ENCODE data around the gene BBS2. TPM values are rescaled to one million over a fixed set of nuclear protein-coding genes. Genes with fewer than 3 reads are reported as not detected.

The BBS2 gene
- total and polyA plus RNA-seq, 4 donors: 14.0 to 70.0 (median 33.0) TPM

- DNase-seq (no peak), ATAC-seq (ENCODE audit: insufficient read depth, low FRiP score) (no peak)
- peaks cover 0 to 3% (median 0%) of the 10 kb centered on the region in 4 donors for H3K36me3 ChIP-seq (ENCODE audit: control insufficient read depth in 4 of 4, insufficient read depth in 4 of 4, low read length in 4 of 4)
- H3K27ac ChIP-seq (ENCODE audit: low read depth in 1 of 2, low read length in 1 of 2): no peak overlapping the region
- no peaks in the 10 kb centered on the region for H3K27me3 ChIP-seq (ENCODE audit: control insufficient read depth in 3 of 3, insufficient read depth in 3 of 3, low read length in 2 of 3)
- peaks cover 0 to 2% (median 0%) of the 10 kb centered on the region in 4 donors for H3K9me3 ChIP-seq (ENCODE audit: control insufficient read depth in 4 of 4, insufficient read depth in 3 of 4, low read length in 3 of 4)
- peaks cover 0 to 9% (median 6%) of the 10 kb centered on the region in 5 donors for H3K4me1 ChIP-seq (ENCODE audit: control insufficient read depth in 5 of 5, insufficient read depth in 5 of 5, low read length in 5 of 5)
- no peak overlapping the region for H3K9ac ChIP-seq (ENCODE audit: insufficient read depth in 1 of 2, low read length in 2 of 2)
- no peak overlapping the region for H3K4me3 ChIP-seq
- TF ChIP-seq CTCF (IDR thresholded peaks at IDR 0.05; ENCODE audit: control extremely low read depth, extremely low read depth): no peak
- WGBS, 2 donors: 92% methylated on average over 7 of the region's 7 CpGs
Measured at GRCh38 chr16:56518425-56518824, 1.4 kb downstream of the BBS2 start.

- Histone ChIP-seq H3K4me3 (no peak overlapping the region), H3K4me1 (ENCODE audit: control insufficient read depth in 5 of 5, insufficient read depth in 5 of 5, low read length in 5 of 5) (peaks cover 0 to 9% (median 6%) of the 10 kb centered on the region in 5 donors), H3K9ac (ENCODE audit: insufficient read depth in 1 of 2, low read length in 2 of 2) (no peak overlapping the region), H3K9me3 (ENCODE audit: control insufficient read depth in 4 of 4, insufficient read depth in 3 of 4, low read length in 3 of 4) (peaks cover 0 to under 1% (median 0%) of the 10 kb centered on the region in 4 donors), H3K36me3 (ENCODE audit: control insufficient read depth in 4 of 4, insufficient read depth in 4 of 4, low read length in 4 of 4) (peaks cover 0 to 3% (median 0%) of the 10 kb centered on the region in 4 donors), H3K27me3 (ENCODE audit: control insufficient read depth in 3 of 3, insufficient read depth in 3 of 3, low read length in 2 of 3) (no peaks in the 10 kb centered on the region), H3K27ac (ENCODE audit: low read depth in 1 of 2, low read length in 1 of 2) (no peak overlapping the region)
- no peak for DNase-seq
- TF ChIP-seq CTCF (IDR thresholded peaks at IDR 0.05; ENCODE audit: control extremely low read depth, extremely low read depth): no peak
- ATAC-seq (ENCODE audit: insufficient read depth, low FRiP score): no peak
- WGBS, 2 donors: 96 to 97% methylated on average over 2 of the region's 2 CpGs
Measured at GRCh38 chr16:56517206-56517605, 2.6 kb downstream of the BBS2 start.

- DNase-seq (peak in 1 of 3 donors; percentile 6), ATAC-seq (ENCODE audit: insufficient read depth, low FRiP score) (no peak)
- H3K27me3 ChIP-seq (ENCODE audit: control insufficient read depth in 3 of 3, insufficient read depth in 3 of 3, low read length in 2 of 3): no peaks in the 10 kb centered on the region
- peaks cover 1 to 9% (median 3%) of the 10 kb centered on the region in 4 donors for H3K36me3 ChIP-seq (ENCODE audit: control insufficient read depth in 4 of 4, insufficient read depth in 4 of 4, low read length in 4 of 4)
- H3K4me1 ChIP-seq (ENCODE audit: control insufficient read depth in 5 of 5, insufficient read depth in 5 of 5, low read length in 5 of 5): peaks cover 0 to 9% (median 6%) of the 10 kb centered on the region in 5 donors
- 77 to 79% methylated on average over 6 of the region's 6 CpGs for WGBS, 2 donors
- no peak for TF ChIP-seq CTCF (IDR thresholded peaks at IDR 0.05; ENCODE audit: control extremely low read depth, extremely low read depth)
- H3K9me3 ChIP-seq (ENCODE audit: control insufficient read depth in 4 of 4, insufficient read depth in 3 of 4, low read length in 3 of 4): no peaks in the 10 kb centered on the region
- no peak overlapping the region for H3K9ac ChIP-seq (ENCODE audit: insufficient read depth in 1 of 2, low read length in 2 of 2)
- H3K4me3 ChIP-seq: no peak overlapping the region
- H3K27ac ChIP-seq (ENCODE audit: low read depth in 1 of 2, low read length in 1 of 2): peak overlapping the region in 1 of 2 donors; percentile 47
Measured at GRCh38 chr16:56515665-56516064, 4.2 kb downstream of the BBS2 start.

- Histone ChIP-seq H3K4me3 (no peak overlapping the region), H3K9ac (ENCODE audit: insufficient read depth in 1 of 2, low read length in 2 of 2) (no peak overlapping the region), H3K27ac (ENCODE audit: low read depth in 1 of 2, low read length in 1 of 2) (no peak overlapping the region), H3K27me3 (ENCODE audit: control insufficient read depth in 3 of 3, insufficient read depth in 3 of 3, low read length in 2 of 3) (no peaks in the 10 kb centered on the region), H3K36me3 (ENCODE audit: control insufficient read depth in 4 of 4, insufficient read depth in 4 of 4, low read length in 4 of 4) (peaks cover 3 to 14% (median 7%) of the 10 kb centered on the region in 4 donors), H3K4me1 (ENCODE audit: control insufficient read depth in 5 of 5, insufficient read depth in 5 of 5, low read length in 5 of 5) (peaks cover 0 to 9% (median 4%) of the 10 kb centered on the region in 5 donors), H3K9me3 (ENCODE audit: control insufficient read depth in 4 of 4, insufficient read depth in 3 of 4, low read length in 3 of 4) (no peaks in the 10 kb centered on the region)
- 79 to 88% methylated on average over 3 of the region's 3 CpGs for WGBS, 2 donors
- TF ChIP-seq CTCF (IDR thresholded peaks at IDR 0.05; ENCODE audit: control extremely low read depth, extremely low read depth): no peak
- DNase-seq (no peak), ATAC-seq (ENCODE audit: insufficient read depth, low FRiP score) (no peak)
Measured at GRCh38 chr16:56514845-56515244, 5.0 kb downstream of the BBS2 start.
